HG02885 (cell line): ENCODE measurements around the gene SAMD4A.

ENCODE experiments used
- ATAC-seq: cut with Tn5 transposase; IDR thresholded peaks from one replicate; pipeline ENCODE4 v1.9.1; 2021; ENCODE audit warnings: mild to moderate bottlenecking; ENCODE audit not compliant: unreplicated experiment, poor library complexity

Gene SAMD4A

DNA sequence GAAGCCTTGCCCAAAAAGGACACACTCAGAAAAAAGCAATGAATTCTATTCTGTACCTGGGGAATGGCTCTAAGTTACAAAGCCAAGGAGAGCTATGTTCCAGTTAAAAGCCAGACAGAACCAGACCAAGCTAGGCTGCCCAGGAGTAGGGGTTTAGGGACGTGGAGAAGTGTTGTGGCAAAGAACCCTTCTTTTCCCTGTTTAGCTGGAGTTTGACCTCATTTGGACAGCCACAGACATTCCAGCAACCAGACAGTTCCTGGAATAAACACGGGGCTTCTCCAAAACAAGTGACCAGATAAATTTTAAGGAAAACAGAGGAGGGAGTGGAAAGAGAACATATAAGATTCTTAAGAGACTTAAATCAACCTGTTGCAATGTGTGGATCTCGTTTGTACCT, 273.4 kb downstream of the SAMD4A start:
- ATAC-seq, result no peak

DNA sequence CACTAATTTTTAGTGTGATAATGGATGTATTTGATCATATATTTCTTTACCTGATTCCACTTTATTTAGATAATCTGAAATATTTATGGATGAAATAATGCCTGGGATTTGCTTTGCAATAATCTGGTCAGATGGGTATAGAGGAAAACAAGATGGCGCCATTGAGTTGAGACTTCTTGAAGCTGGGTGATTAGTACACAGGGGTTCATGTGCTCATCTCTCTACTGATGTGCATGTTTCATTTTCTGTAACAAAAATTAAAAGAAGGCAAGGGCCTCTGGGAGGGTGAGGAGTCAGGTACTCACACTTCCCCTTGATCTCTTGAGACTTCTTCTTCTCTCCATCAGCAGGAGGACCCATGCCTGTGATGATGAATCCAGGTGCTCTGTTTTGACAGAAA, 273.9 kb downstream of the SAMD4A start:
- no peak for ATAC-seq
